ENCODE data around the gene SHH. TPM values are rescaled to one million over a fixed set of nuclear protein-coding genes. Genes with fewer than 3 reads are reported as not detected.

The SHH gene
- total and polyA plus RNA-seq, 2 of the 4 experiments (the other 2 are of a cell fraction), result under 0.01 to 0.03 TPM

DNA sequence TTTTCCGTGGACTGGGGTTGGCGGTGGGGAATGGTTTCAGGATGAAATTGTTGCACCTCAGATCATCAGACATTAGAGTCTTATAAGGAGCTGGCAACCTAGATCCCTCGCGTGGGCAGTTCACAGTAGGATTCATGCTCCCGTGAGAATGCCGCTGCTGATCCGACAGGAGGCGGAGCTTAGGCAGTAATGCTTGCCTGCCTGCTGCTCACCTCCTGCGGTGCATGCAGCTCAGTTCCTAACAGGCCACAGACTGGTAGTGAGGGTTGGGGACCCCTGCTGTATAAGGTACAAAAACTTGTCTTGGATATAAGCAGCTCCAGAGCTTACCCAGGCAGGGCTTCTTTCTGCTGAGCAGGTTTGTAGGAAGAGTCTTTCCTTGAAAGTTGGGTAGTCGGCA, 53.9 kb downstream of the SHH start:
- Histone ChIP-seq H4K20me1 (ENCODE audit: insufficient read depth, low read length) (peaks cover 48% of the 10 kb centered on the region), H3K4me3 (ENCODE audit: insufficient read depth, low read depth, low read length) (no peak overlapping the region), H3K56ac (ENCODE audit: extremely low read depth, insufficient read depth, low read length) (no peak overlapping the region), H3K27ac (ENCODE audit: insufficient read depth, low read length) (no peak overlapping the region), H4K5ac (ENCODE audit: low read depth, low read length) (no peak overlapping the region), H3K14ac (replicated peaks; ENCODE audit: low read depth, low read length) (no peak overlapping the region), H4K8ac (ENCODE audit: low read depth in 2 of 2, low read length in 2 of 2) (no peak overlapping the region), H3K4me2 (ENCODE audit: low read depth, low read length) (no peak overlapping the region), H2BK20ac (ENCODE audit: low read depth, low read length) (no peak overlapping the region), H2AFZ (replicated peaks; ENCODE audit: low read length, poor library complexity) (no peak overlapping the region), H3K9me3 (ENCODE audit: control insufficient read depth, insufficient read depth, low read length) (no peaks in the 10 kb centered on the region), H2AK9ac (replicated peaks; ENCODE audit: low read depth, low read length, poor library complexity) (no peak overlapping the region), H4K91ac (ENCODE audit: insufficient read depth, low read depth, low read length) (no peak overlapping the region), H2BK5ac (ENCODE audit: low read depth, low read length, poor library complexity, severe bottlenecking) (no peak overlapping the region), H3K23ac (ENCODE audit: low read depth, low read length) (no peak overlapping the region), H3K27me3 (ENCODE audit: control insufficient read depth, insufficient read depth, low read length) (no peaks in the 10 kb centered on the region), H2BK120ac (ENCODE audit: low read depth, low read length) (no peak overlapping the region), H3K9me1 (ENCODE audit: insufficient read depth, low read length) (peaks cover 13% of the 10 kb centered on the region; the same call in 1 of the 2 replicates), H3K18ac (ENCODE audit: low read depth, low read length) (no peak overlapping the region), H3K4me1 (ENCODE audit: control insufficient read depth, insufficient read depth, low read length) (no peaks in the 10 kb centered on the region), H2BK15ac (ENCODE audit: low read depth, low read length) (no peak overlapping the region), H3K36me3 (ENCODE audit: control insufficient read depth, insufficient read depth, low read length) (peaks cover 14% of the 10 kb centered on the region), H3K79me1 (ENCODE audit: low read depth in 1 of 2, low read length in 2 of 2) (peaks cover 33 to 65% of the 10 kb centered on the region in 2 experiments), H3K9ac (ENCODE audit: low read depth, low read length) (no peak overlapping the region), H2AK5ac (ENCODE audit: low read depth, low read length) (no peak overlapping the region), H3K4ac (ENCODE audit: low read depth, low read length) (no peak overlapping the region)
- no peak for ATAC-seq (ENCODE audit: low read depth)
- no peak for DNase-seq
- 100% methylated on average over 2 of the region's 10 CpGs; no CpG with 5 or more reads in 1 of the 2 experiments for WGBS, 2 experiments (ENCODE audit: extremely low coverage in 2 of 2, insufficient read length in 1 of 2)
- POLR2A ChIA-PET (ENCODE audit: unreplicated experiment), result no interaction called here
- in situ Hi-C loops (cut with MboI; ENCODE audit: low sequenced_read_pairs), result loop anchor here (10.0 to 25.0 kb wide), 2 partner anchors 154 to 371 kb away; no protein-coding TSS in a partner anchor
- no TSS peak for BruUV-seq (replicated peaks)
- dilution Hi-C loops (cut with HindIII; ENCODE audit: low sequenced_read_pairs, unreplicated experiment), result no loop called here
- CTCF ChIA-PET, result no interaction called here
- intact Hi-C loops (cut with micrococcal nuclease), result no loop called here
- TF ChIP-seq BHLHE40 (IDR thresholded peaks at IDR 0.05; ENCODE audit: low read depth, low read length), result no peak
- TF ChIP-seq RAD21 (IDR thresholded peaks at IDR 0.05; ENCODE audit: low read length), result no peak
- no peak for TF ChIP-seq MAFK (IDR thresholded peaks at IDR 0.05; ENCODE audit: low read depth, low read length)
- TF ChIP-seq, protein P1, sequence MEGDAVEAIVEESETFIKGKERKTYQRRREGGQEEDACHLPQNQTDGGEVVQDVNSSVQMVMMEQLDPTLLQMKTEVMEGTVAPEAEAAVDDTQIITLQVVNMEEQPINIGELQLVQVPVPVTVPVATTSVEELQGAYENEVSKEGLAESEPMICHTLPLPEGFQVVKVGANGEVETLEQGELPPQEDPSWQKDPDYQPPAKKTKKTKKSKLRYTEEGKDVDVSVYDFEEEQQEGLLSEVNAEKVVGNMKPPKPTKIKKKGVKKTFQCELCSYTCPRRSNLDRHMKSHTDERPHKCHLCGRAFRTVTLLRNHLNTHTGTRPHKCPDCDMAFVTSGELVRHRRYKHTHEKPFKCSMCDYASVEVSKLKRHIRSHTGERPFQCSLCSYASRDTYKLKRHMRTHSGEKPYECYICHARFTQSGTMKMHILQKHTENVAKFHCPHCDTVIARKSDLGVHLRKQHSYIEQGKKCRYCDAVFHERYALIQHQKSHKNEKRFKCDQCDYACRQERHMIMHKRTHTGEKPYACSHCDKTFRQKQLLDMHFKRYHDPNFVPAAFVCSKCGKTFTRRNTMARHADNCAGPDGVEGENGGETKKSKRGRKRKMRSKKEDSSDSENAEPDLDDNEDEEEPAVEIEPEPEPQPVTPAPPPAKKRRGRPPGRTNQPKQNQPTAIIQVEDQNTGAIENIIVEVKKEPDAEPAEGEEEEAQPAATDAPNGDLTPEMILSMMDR (conservative IDR thresholded peaks at IDR 0.05; ENCODE audit: low read depth, low read length), result no peak
- TF ChIP-seq POLR2A (IDR thresholded peaks at IDR 0.05; ENCODE audit: low read depth, low read length), result no peak
